ENCODE results near the gene MTCH1. TPM values are rescaled to one million over a fixed set of nuclear protein-coding genes. Genes with fewer than 3 reads are reported as not detected.

MTCH1 gene
- total and polyA plus RNA-seq, 10 donors, result 87.3 to 191 (median 158) TPM

GRCh38 chr6:36968266-36968977 lies 17.6 kb downstream of the MTCH1 start:
- H3K4me1 ChIP-seq, result peaks cover 0 to 17% (median 15%) of the 10 kb centered on the region in 6 donors
- intact Hi-C loops (cut with DNase I; ENCODE audit: low total_unique reads), result loop anchor here (10.0 kb wide), 1 partner anchor 64 kb away; no protein-coding TSS in a partner anchor
- TF ChIP-seq POLR2AphosphoS5 (IDR thresholded peaks at IDR 0.05) (peak in 2 of 3 donors; percentile 24 to 35), POLR2A (IDR thresholded peaks at IDR 0.05) (no peak)
- 89 to 95% (median 93%) methylated on average over 16 of the region's 16 CpGs for WGBS, 5 donors
- H3K27me3 ChIP-seq (replicated peaks in 1 of 7), result no peaks in the 10 kb centered on the region
- H3K4me3 ChIP-seq, result no peak overlapping the region
- no peak overlapping the region for H3K27ac ChIP-seq
- peak; percentile 57 for DNase-seq
- H3K36me3 ChIP-seq, result peaks cover 9 to 73% (median 68%) of the 10 kb centered on the region in 6 donors
- H3K9me3 ChIP-seq, result no peaks in the 10 kb centered on the region

GRCh38 chr6:36967757-36968156 lies 18.2 kb downstream of the MTCH1 start:
- Histone ChIP-seq H3K27me3 (replicated peaks in 1 of 7) (no peaks in the 10 kb centered on the region), H3K36me3 (peaks cover 9 to 67% (median 61%) of the 10 kb centered on the region in 6 donors), H3K4me1 (peaks cover 0 to 24% (median 21%) of the 10 kb centered on the region in 6 donors), H3K4me3 (no peak overlapping the region), H3K27ac (no peak overlapping the region), H3K9me3 (no peaks in the 10 kb centered on the region)
- peak; percentile 23 for DNase-seq
- 85 to 98% (median 95%) methylated on average over 4 of the region's 4 CpGs for WGBS, 5 donors
- intact Hi-C loops (cut with DNase I; ENCODE audit: low total_unique reads), result loop anchor here (10.0 kb wide), 1 partner anchor 63 kb away; no protein-coding TSS in a partner anchor
- TF ChIP-seq POLR2A (IDR thresholded peaks at IDR 0.05) (no peak), POLR2AphosphoS5 (IDR thresholded peaks at IDR 0.05) (no peak), CTCF (IDR thresholded peaks at IDR 0.05 in 8 of 11, conservative IDR thresholded peaks at IDR 0.05 in 3 of 11) (no peak)

- Histone ChIP-seq H3K4me1 (peaks cover 0 to 29% (median 25%) of the 10 kb centered on the region in 6 donors), H3K36me3 (peaks cover 9 to 62% (median 57%) of the 10 kb centered on the region in 6 donors), H3K27ac (peak overlapping the region in 1 of 8 donors; percentile 2), H3K4me3 (no peak overlapping the region), H3K27me3 (replicated peaks in 1 of 7) (peaks cover 0 to 1% (median 0%) of the 10 kb centered on the region in 7 donors), H3K9me3 (no peaks in the 10 kb centered on the region)
- 69 to 87% (median 78%) methylated on average over 3 of the region's 3 CpGs for WGBS, 5 donors
- peak; percentile 41 for DNase-seq
- intact Hi-C loops (cut with DNase I; ENCODE audit: low total_unique reads), result loop anchor here (10.0 kb wide), 1 partner anchor 62 kb away; no protein-coding TSS in a partner anchor
- TF ChIP-seq CTCF (IDR thresholded peaks at IDR 0.05 in 8 of 11, conservative IDR thresholded peaks at IDR 0.05 in 3 of 11), result no peak
- TF ChIP-seq POLR2AphosphoS5 (IDR thresholded peaks at IDR 0.05), result peak in 1 of 3 donors; percentile 3
Measured at GRCh38 chr6:36967301-36967700, 18.7 kb downstream of the MTCH1 start.

GRCh38 chr6:36964908-36965307 lies 21.1 kb downstream of the MTCH1 start:
- 55 to 73% (median 59%) methylated on average over 4 of the region's 4 CpGs for WGBS, 5 donors
- peaks cover 0 to 34% (median 25%) of the 10 kb centered on the region in 6 donors for H3K4me1 ChIP-seq
- H3K27me3 ChIP-seq (replicated peaks in 1 of 7), result peaks cover 0 to 11% (median 0%) of the 10 kb centered on the region in 7 donors
- H3K9me3 ChIP-seq, result no peaks in the 10 kb centered on the region
- H3K4me3 ChIP-seq, result no peak overlapping the region
- peak overlapping the region in 1 of 8 donors; percentile 58 for H3K27ac ChIP-seq
- TF ChIP-seq POLR2AphosphoS5 (IDR thresholded peaks at IDR 0.05), result no peak
- TF ChIP-seq CTCF (IDR thresholded peaks at IDR 0.05 in 8 of 11, conservative IDR thresholded peaks at IDR 0.05 in 3 of 11), result no peak
- no peak for TF ChIP-seq POLR2A (IDR thresholded peaks at IDR 0.05)
- intact Hi-C loops (cut with DNase I; ENCODE audit: low total_unique reads), result loop anchor here (10.0 kb wide), 1 partner anchor 60 kb away; no protein-coding TSS in a partner anchor
- peaks cover 3 to 38% (median 33%) of the 10 kb centered on the region in 6 donors for H3K36me3 ChIP-seq
- peak; percentile 59 for DNase-seq
